DOHH2 (cell line): ENCODE measurements around the gene PMIS2.

Experiments
- H3F3A ChIP-seq: fragments of 200-600 bp; sonication (generic), shearing (Covaris generic); 2 replicates; pipeline ENCODE4 v1.6.0; 2016; ENCODE audit warnings: antibody characterized with exemption, mild to moderate bottlenecking; ENCODE audit not compliant: control insufficient read depth, insufficient read depth
- H3K27ac ChIP-seq: fragments of 200-600 bp; sonication (generic); 2 replicates; pipeline ENCODE4 v1.5.1; 2014; ENCODE audit warnings: low read depth, mild to moderate bottlenecking, low read length, moderate library complexity
- H3K27me3 ChIP-seq: fragments of 200-600 bp; sonication (generic); 2 replicates; pipeline ENCODE4 v1.6.1; 2014; ENCODE audit warnings: mild to moderate bottlenecking, low read length, mixed read lengths; ENCODE audit not compliant: control insufficient read depth
- H3K36me3 ChIP-seq: fragments of 200-600 bp; sonication (generic); 2 replicates; pipeline ENCODE4 v1.6.1; 2014; ENCODE audit warnings: mild to moderate bottlenecking, low read length, moderate library complexity, mixed read lengths; ENCODE audit not compliant: control insufficient read depth
- H3K4me1 ChIP-seq: fragments of 200-600 bp; sonication (generic); 2 replicates; pipeline ENCODE4 v1.6.1; 2014; ENCODE audit warnings: mild to moderate bottlenecking, low read length, mixed read lengths; ENCODE audit not compliant: control insufficient read depth
- H3K4me2 ChIP-seq: fragments of 200-600 bp; sonication (generic); 2 replicates; pipeline ENCODE4 v1.6.0; 2014; ENCODE audit warnings: mild to moderate bottlenecking, low read length, moderate library complexity
- H3K4me3 ChIP-seq: fragments of 200-600 bp; sonication (generic); 2 replicates; pipeline ENCODE4 v1.5.1; 2014; ENCODE audit warnings: mild to moderate bottlenecking, low read length, mixed read lengths
- H3K79me2 ChIP-seq: fragments of 200-600 bp; sonication (generic); 2 replicates; pipeline ENCODE4 v1.6.1; 2014; ENCODE audit warnings: mild to moderate bottlenecking, low read length, mixed read lengths; ENCODE audit not compliant: control insufficient read depth
- H3K9me2 ChIP-seq: fragments of 200-600 bp; sonication (generic); replicated peaks from 2 replicates; pipeline ENCODE4 v1.6.1; 2014; ENCODE audit warnings: mild to moderate bottlenecking, low read length, mixed read lengths; ENCODE audit not compliant: control insufficient read depth
- H3K9me3 ChIP-seq: fragments of 200-600 bp; sonication (generic); 2 replicates; pipeline ENCODE4 v1.6.1; 2014; ENCODE audit warnings: antibody characterized with exemption, low read length, mixed read lengths; ENCODE audit not compliant: control insufficient read depth, insufficient read depth
- H4K20me1 ChIP-seq: fragments of 200-600 bp; sonication (generic); 2 replicates; pipeline ENCODE4 v1.6.0; 2014; ENCODE audit warnings: low read depth, mild to moderate bottlenecking, antibody characterized with exemption, low read length, moderate library complexity; ENCODE audit not compliant: control insufficient read depth, insufficient read depth
- CTCF ChIP-seq: fragments of 200-600 bp; sonication (generic); IDR thresholded peaks from one replicate; pipeline ENCODE4 v1.5.1; 2014; ENCODE audit warnings: antibody characterized with exemption, mild to moderate bottlenecking, low read depth, low read length; ENCODE audit not compliant: poor library complexity, severe bottlenecking
- EZH2phosphoT487 ChIP-seq: fragments of 200-600 bp; sonication (generic); IDR thresholded peaks from 2 replicates; pipeline ENCODE4 v1.6.1; 2017; ENCODE audit warnings: borderline replicate concordance, mild to moderate bottlenecking, antibody characterized with exemption, low read length, moderate library complexity, mixed read lengths

Gene PMIS2

GRCh38 chr19:35628264-35628564, 42.2 kb downstream of the PMIS2 start:
- H3F3A ChIP-seq: peaks cover 7% of the 10 kb centered on the region; the same call in 1 of the 2 replicates
- peaks cover 29% of the 10 kb centered on the region for H3K36me3 ChIP-seq
- H3K9me3 ChIP-seq: no peaks in the 10 kb centered on the region
- no peaks in the 10 kb centered on the region for H4K20me1 ChIP-seq
- peaks cover 10% of the 10 kb centered on the region for H3K4me1 ChIP-seq
- peak overlapping the region; percentile 53 for H3K27ac ChIP-seq
- H3K79me2 ChIP-seq: peaks cover 14% of the 10 kb centered on the region
- H3K4me2 ChIP-seq: peak overlapping the region; percentile 66
- no peak for TF ChIP-seq CTCF
- TF ChIP-seq EZH2phosphoT487: no peak
- no peaks in the 10 kb centered on the region for H3K27me3 ChIP-seq
- no peaks in the 10 kb centered on the region for H3K9me2 ChIP-seq
- H3K4me3 ChIP-seq: peak overlapping the region; percentile 84

- no peaks in the 10 kb centered on the region for H3K9me2 ChIP-seq
- H3K27ac ChIP-seq: peak within 1 kb of the TSS; percentile 53
- no peaks in the 10 kb centered on the region for H3K9me3 ChIP-seq
- H3K36me3 ChIP-seq: peaks cover 31% of the 10 kb centered on the region
- no peaks in the 10 kb centered on the region for H4K20me1 ChIP-seq
- H3K27me3 ChIP-seq: no peaks in the 10 kb centered on the region
- TF ChIP-seq CTCF (no peak), EZH2phosphoT487 (no peak)
- peaks cover 14% of the 10 kb centered on the region for H3K79me2 ChIP-seq
- peak within 1 kb of the TSS; percentile 94 for H3K4me2 ChIP-seq
- peaks cover 10% of the 10 kb centered on the region for H3K4me1 ChIP-seq
- H3F3A ChIP-seq: peaks cover 7% of the 10 kb centered on the region; the same call in 1 of the 2 replicates
- H3K4me3 ChIP-seq: peak within 1 kb of the TSS; percentile 84
Observed at GRCh38 chr19:35628565-35629331, 42.8 kb downstream of the PMIS2 start, which contains the start of gene RBM42. Gene RBM42, plus strand, starts transcription at chr19:35629036. Its CDS starts 118 bp downstream, at chr19:35629154.

- Histone ChIP-seq H4K20me1 (no peaks in the 10 kb centered on the region), H3K4me2 (peak overlapping the region; percentile 94), H3K9me2 (no peaks in the 10 kb centered on the region), H3K4me3 (peak overlapping the region; percentile 84), H3K27me3 (no peaks in the 10 kb centered on the region), H3K36me3 (peaks cover 37% of the 10 kb centered on the region), H3F3A (peaks cover 7% of the 10 kb centered on the region; the same call in 1 of the 2 replicates), H3K9me3 (no peaks in the 10 kb centered on the region), H3K79me2 (peaks cover 14% of the 10 kb centered on the region), H3K27ac (no peak overlapping the region), H3K4me1 (peaks cover 10% of the 10 kb centered on the region)
- TF ChIP-seq CTCF (no peak), EZH2phosphoT487 (no peak)
Observed at GRCh38 chr19:35629332-35629633, 43.3 kb downstream of the PMIS2 start.
